Upper lobe of left lung (tissue), 4 donors: ENCODE results near the gene LRP2BP.

ENCODE experiments used
- CTCF ChIP-seq, 6 experiments: fragments of 450-650 bp in 4 of 6; fragments of 200-600 bp in 2 of 6; sonication (generic) in 2 of 6; IDR thresholded peaks; one replicate each; pipeline ENCODE4 v1.5.1; 2016 to 2019; ENCODE audit warnings: antibody characterized with exemption in 6 of 6
- EP300 ChIP-seq, 4 donors: sonication (generic); formaldehyde crosslinking; IDR thresholded peaks; one replicate each; pipeline ENCODE4 v1.5.1; 2017; ENCODE audit warnings: antibody characterized with exemption in 4 of 4, control low read depth in 2 of 4
- POLR2A ChIP-seq, 4 donors: fragments of 450-650 bp; IDR thresholded peaks; one replicate each; pipeline ENCODE4 v1.5.1; 2016 to 2017; ENCODE audit warnings: antibody characterized with exemption in 4 of 4, mild to moderate bottlenecking in 2 of 4

GRCh38 chr4:185426960-185427688 lies 31.4 kb upstream of the LRP2BP start:
- TF ChIP-seq CTCF (IDR thresholded peaks at IDR 0.05) (no peak), EP300 (IDR thresholded peaks at IDR 0.05) (no peak), POLR2A (IDR thresholded peaks at IDR 0.05) (no peak)
